ENCODE data around the gene NRP2.

Gene NRP2

GRCh38 chr2:205712508-205712907 is 30.2 kb downstream of the NRP2 start:
- TF ChIP-seq EP300 (IDR thresholded peaks at IDR 0.05; ENCODE audit: borderline replicate concordance) (no peak), ZBTB7A (IDR thresholded peaks at IDR 0.05; ENCODE audit: low read depth) (no peak), CEBPB (IDR thresholded peaks at IDR 0.05) (no peak), TAF1 (IDR thresholded peaks at IDR 0.05; ENCODE audit: low read depth) (no peak), RAD21 (IDR thresholded peaks at IDR 0.05; ENCODE audit: low read depth) (no peak), EGR1 (IDR thresholded peaks at IDR 0.05) (no peak), MAX (IDR thresholded peaks at IDR 0.05) (no peak), TCF12 (IDR thresholded peaks at IDR 0.05; ENCODE audit: low read depth) (no peak), CREB1 (IDR thresholded peaks at IDR 0.05; ENCODE audit: low read depth) (no peak), REST (IDR thresholded peaks at IDR 0.05; ENCODE audit: low read depth) (no peak), TEAD4 (IDR thresholded peaks at IDR 0.05) (no peak), USF1 (IDR thresholded peaks at IDR 0.05) (no peak), YY1 (IDR thresholded peaks at IDR 0.05; ENCODE audit: low read depth) (no peak), NFIC (IDR thresholded peaks at IDR 0.05) (no peak), FOXM1 (IDR thresholded peaks at IDR 0.05; ENCODE audit: borderline replicate concordance, low read depth) (no peak)

GRCh38 chr2:205713086-205713485 is 30.8 kb downstream of the NRP2 start:
- TF ChIP-seq TCF12 (IDR thresholded peaks at IDR 0.05; ENCODE audit: low read depth) (no peak), ZBTB7A (IDR thresholded peaks at IDR 0.05; ENCODE audit: low read depth) (no peak), RAD21 (IDR thresholded peaks at IDR 0.05; ENCODE audit: low read depth) (no peak), MAX (IDR thresholded peaks at IDR 0.05) (no peak), EP300 (IDR thresholded peaks at IDR 0.05; ENCODE audit: borderline replicate concordance) (no peak), USF1 (IDR thresholded peaks at IDR 0.05) (no peak), REST (IDR thresholded peaks at IDR 0.05; ENCODE audit: low read depth) (no peak), NFIC (IDR thresholded peaks at IDR 0.05) (peak; percentile 17; the same call in 1 of the 2 replicates), TEAD4 (IDR thresholded peaks at IDR 0.05) (no peak)

- TF ChIP-seq CEBPB (IDR thresholded peaks at IDR 0.05), result no peak
- no peak for TF ChIP-seq TAF1 (IDR thresholded peaks at IDR 0.05; ENCODE audit: low read depth)
- TF ChIP-seq TCF12 (IDR thresholded peaks at IDR 0.05; ENCODE audit: low read depth), result no peak
- TF ChIP-seq TEAD4 (IDR thresholded peaks at IDR 0.05), result no peak
- TF ChIP-seq YY1 (IDR thresholded peaks at IDR 0.05; ENCODE audit: low read depth), result no peak
- TF ChIP-seq EP300 (IDR thresholded peaks at IDR 0.05; ENCODE audit: borderline replicate concordance), result no peak
- no peak for TF ChIP-seq FOXM1 (IDR thresholded peaks at IDR 0.05; ENCODE audit: borderline replicate concordance, low read depth)
- no peak for TF ChIP-seq NFIC (IDR thresholded peaks at IDR 0.05)
- no peak for TF ChIP-seq REST (IDR thresholded peaks at IDR 0.05; ENCODE audit: low read depth)
- TF ChIP-seq USF1 (IDR thresholded peaks at IDR 0.05), result no peak
- TF ChIP-seq MAX (IDR thresholded peaks at IDR 0.05), result no peak
- TF ChIP-seq ZBTB7A (IDR thresholded peaks at IDR 0.05; ENCODE audit: low read depth), result no peak
- TF ChIP-seq CREB1 (IDR thresholded peaks at IDR 0.05; ENCODE audit: low read depth), result no peak
- no peak for TF ChIP-seq RAD21 (IDR thresholded peaks at IDR 0.05; ENCODE audit: low read depth)
- no peak for TF ChIP-seq EGR1 (IDR thresholded peaks at IDR 0.05)
Observed at GRCh38 chr2:205714058-205714776, 31.9 kb downstream of the NRP2 start.
